K562 (cell line): ENCODE data around the gene GPRIN3.

Experiments used
- BDP1 ChIP-seq: IDR thresholded peaks from 3 replicates; pipeline ENCODE4 v1.6.1; 2011; ENCODE audit not compliant: insufficient read length, insufficient read depth
- BRCA1 ChIP-seq, 2 experiments: fragments of 450-650 bp in 1 of 2; sonication (generic) in 1 of 2; formaldehyde crosslinking in 1 of 2; IDR thresholded peaks; 2 replicates each; pipeline versions ENCODE4 v1.5.0 to v1.6.1; 2017 to 2020; ENCODE audit warnings: mild to moderate bottlenecking in 1 of 2, missing genetic modification reagents in 1 of 2
- CHAMP1 ChIP-seq: fragments of 450-650 bp; IDR thresholded peaks from 2 replicates; pipeline ENCODE4 v1.6.1; 2016; ENCODE audit warnings: mild to moderate bottlenecking
- EP300 ChIP-seq: IDR thresholded peaks from 2 replicates; pipeline ENCODE4 v1.6.1; 2012; ENCODE audit warnings: low read length, improper control_type of control experiment
- MEIS2 ChIP-seq: fragments of 450-650 bp; IDR thresholded peaks from 2 replicates; pipeline ENCODE4 v1.6.1; 2014; ENCODE audit warnings: mild to moderate bottlenecking; ENCODE audit not compliant: partially characterized antibody
- NFIC ChIP-seq: fragments of 450-650 bp; IDR thresholded peaks from 2 replicates; pipeline ENCODE4 v1.6.1; 2017; ENCODE audit warnings: mild to moderate bottlenecking, inconsistent platforms
- SMAD1 ChIP-seq: fragments of 150-350 bp; IDR thresholded peaks from 2 replicates; pipeline ENCODE4 v1.6.1; 2014; ENCODE audit warnings: low read length, low read depth; ENCODE audit not compliant: partially characterized antibody
- USF1 ChIP-seq: sonication (generic); formaldehyde crosslinking; IDR thresholded peaks from 2 replicates; pipeline ENCODE4 v1.9.0; 2022; ENCODE audit warnings: mild to moderate bottlenecking, missing genetic modification reagents
- ZBTB8A ChIP-seq: fragments of 450-650 bp; IDR thresholded peaks from 2 replicates; pipeline ENCODE4 v1.6.1; 2018; ENCODE audit warnings: mild to moderate bottlenecking, moderate library complexity; ENCODE audit not compliant: partially characterized antibody
- ZNF395 ChIP-seq: fragments of 200-800 bp; sonication (Bioruptor generic); IDR thresholded peaks from 2 replicates; pipeline ENCODE4 v1.6.1; 2017; ENCODE audit warnings: missing genetic modification characterization, missing compliant biosample characterization
- ZSCAN29 ChIP-seq: fragments of 450-650 bp; IDR thresholded peaks from 2 replicates; pipeline ENCODE4 v1.6.1; 2017
- TF ChIP-seq, protein P1 (sequence below), 3 experiments: IDR thresholded peaks in 2 of 3; conservative IDR thresholded peaks in 1 of 3; 2 replicates each; pipeline ENCODE4 v1.5.1; 2011 to 2012; ENCODE audit warnings: low read length in 3 of 3, mild to moderate bottlenecking in 3 of 3, control low read depth in 2 of 3, improper control_type of control experiment in 1 of 3, inconsistent platforms in 1 of 3, low read depth in 1 of 3, mixed read lengths in 1 of 3, moderate library complexity in 1 of 3; ENCODE audit not compliant: insufficient read depth in 2 of 3
- TF ChIP-seq, protein P2 (sequence below): sonication (generic); formaldehyde crosslinking; IDR thresholded peaks from 2 replicates; pipeline ENCODE4 v1.8.0; 2022; ENCODE audit warnings: missing genetic modification reagents, mild to moderate bottlenecking, moderate library complexity, borderline replicate concordance
- TF ChIP-seq, protein P3 (sequence below): fragments of 250-450 bp; sonication (Bioruptor Pico); IDR thresholded peaks from 2 replicates; pipeline ENCODE4 v1.5.0; 2021

DNA sequence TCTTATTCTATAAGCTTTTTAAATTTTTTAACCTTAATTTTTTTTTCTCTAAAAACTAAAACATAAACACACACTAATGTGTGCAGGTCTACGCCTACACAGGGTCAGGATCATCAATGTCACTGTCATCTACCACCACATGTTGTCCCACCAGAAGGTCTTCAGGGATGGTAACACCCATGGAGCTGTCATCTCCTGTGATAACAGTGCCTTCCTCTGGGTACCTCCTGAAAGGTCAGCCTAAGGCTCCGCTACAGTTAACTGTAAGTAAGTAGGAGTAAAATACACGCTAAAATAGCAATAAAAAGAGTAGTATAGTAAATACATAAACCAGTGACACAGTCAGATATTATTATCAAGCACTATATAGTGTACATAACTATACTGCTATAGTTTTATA, 45.9 kb upstream of the GPRIN3 start:
- TF ChIP-seq ZBTB8A: no peak
- TF ChIP-seq, protein P1, sequence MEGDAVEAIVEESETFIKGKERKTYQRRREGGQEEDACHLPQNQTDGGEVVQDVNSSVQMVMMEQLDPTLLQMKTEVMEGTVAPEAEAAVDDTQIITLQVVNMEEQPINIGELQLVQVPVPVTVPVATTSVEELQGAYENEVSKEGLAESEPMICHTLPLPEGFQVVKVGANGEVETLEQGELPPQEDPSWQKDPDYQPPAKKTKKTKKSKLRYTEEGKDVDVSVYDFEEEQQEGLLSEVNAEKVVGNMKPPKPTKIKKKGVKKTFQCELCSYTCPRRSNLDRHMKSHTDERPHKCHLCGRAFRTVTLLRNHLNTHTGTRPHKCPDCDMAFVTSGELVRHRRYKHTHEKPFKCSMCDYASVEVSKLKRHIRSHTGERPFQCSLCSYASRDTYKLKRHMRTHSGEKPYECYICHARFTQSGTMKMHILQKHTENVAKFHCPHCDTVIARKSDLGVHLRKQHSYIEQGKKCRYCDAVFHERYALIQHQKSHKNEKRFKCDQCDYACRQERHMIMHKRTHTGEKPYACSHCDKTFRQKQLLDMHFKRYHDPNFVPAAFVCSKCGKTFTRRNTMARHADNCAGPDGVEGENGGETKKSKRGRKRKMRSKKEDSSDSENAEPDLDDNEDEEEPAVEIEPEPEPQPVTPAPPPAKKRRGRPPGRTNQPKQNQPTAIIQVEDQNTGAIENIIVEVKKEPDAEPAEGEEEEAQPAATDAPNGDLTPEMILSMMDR (IDR thresholded peaks at IDR 0.05 in 2 of 3, conservative IDR thresholded peaks at IDR 0.05 in 1 of 3; ENCODE audit: insufficient read depth in 2 of 3, low read depth in 1 of 3, low read length in 3 of 3): no peak
- TF ChIP-seq NFIC: no peak
- no peak for TF ChIP-seq USF1 (CRISPR knock-in tag)
- no peak for TF ChIP-seq BDP1
- TF ChIP-seq, protein P2, sequence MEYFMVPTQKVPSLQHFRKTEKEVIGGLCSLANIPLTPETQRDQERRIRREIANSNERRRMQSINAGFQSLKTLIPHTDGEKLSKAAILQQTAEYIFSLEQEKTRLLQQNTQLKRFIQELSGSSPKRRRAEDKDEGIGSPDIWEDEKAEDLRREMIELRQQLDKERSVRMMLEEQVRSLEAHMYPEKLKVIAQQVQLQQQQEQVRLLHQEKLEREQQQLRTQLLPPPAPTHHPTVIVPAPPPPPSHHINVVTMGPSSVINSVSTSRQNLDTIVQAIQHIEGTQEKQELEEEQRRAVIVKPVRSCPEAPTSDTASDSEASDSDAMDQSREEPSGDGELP (CRISPR knock-in tag): no peak
- TF ChIP-seq CHAMP1: no peak
- TF ChIP-seq ZSCAN29: no peak
- TF ChIP-seq BRCA1 (IDR thresholded peaks at IDR 0.05): no peak
- no peak for TF ChIP-seq BRCA1 (CRISPR knock-in tag; IDR thresholded peaks at IDR 0.05)
- no peak for TF ChIP-seq EP300
- TF ChIP-seq, protein P3, sequence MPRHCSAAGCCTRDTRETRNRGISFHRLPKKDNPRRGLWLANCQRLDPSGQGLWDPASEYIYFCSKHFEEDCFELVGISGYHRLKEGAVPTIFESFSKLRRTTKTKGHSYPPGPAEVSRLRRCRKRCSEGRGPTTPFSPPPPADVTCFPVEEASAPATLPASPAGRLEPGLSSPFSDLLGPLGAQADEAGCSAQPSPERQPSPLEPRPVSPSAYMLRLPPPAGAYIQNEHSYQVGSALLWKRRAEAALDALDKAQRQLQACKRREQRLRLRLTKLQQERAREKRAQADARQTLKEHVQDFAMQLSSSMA (CRISPR knock-in tag): no peak
- no peak for TF ChIP-seq ZNF395 (CRISPR knock-in tag)
- TF ChIP-seq MEIS2: no peak
- TF ChIP-seq SMAD1: no peak
